NT2/D1 (cell line): ENCODE measurements around the gene PIP5K1A.

Experiments
- YY1 ChIP-seq: IDR thresholded peaks from 2 replicates; pipeline ENCODE4 v1.6.1; 2011; ENCODE audit not compliant: insufficient read length, insufficient read depth
- ZNF274 ChIP-seq: IDR thresholded peaks from 2 replicates; pipeline ENCODE4 v1.6.1; 2011; ENCODE audit warnings: mild to moderate bottlenecking, low read depth, low read length

DNA sequence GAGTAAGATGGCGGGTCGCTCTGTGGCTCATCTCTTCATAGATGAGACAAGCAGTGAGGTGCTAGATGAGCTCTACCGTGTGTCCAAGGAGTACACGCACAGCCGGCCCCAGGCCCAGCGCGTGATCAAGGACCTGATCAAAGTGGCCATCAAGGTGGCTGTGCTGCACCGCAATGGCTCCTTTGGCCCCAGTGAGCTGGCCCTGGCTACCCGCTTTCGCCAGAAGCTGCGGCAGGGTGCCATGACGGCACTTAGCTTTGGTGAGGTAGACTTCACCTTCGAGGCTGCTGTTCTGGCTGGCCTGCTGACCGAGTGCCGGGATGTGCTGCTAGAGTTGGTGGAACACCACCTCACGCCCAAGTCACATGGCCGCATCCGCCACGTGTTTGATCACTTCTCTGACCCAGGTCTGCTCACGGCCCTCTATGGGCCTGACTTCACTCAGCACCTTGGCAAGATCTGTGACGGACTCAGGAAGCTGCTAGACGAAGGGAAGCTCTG is 39.6 kb upstream of the PIP5K1A start:
- no peak for TF ChIP-seq YY1
- no peak for TF ChIP-seq ZNF274
